ENCODE results near the gene CLSTN2.

The CLSTN2 gene

GRCh38 chr3:140470211-140470610, 535.2 kb downstream of the CLSTN2 start:
- CTCF ChIA-PET: no interaction called here
- POLR2A ChIA-PET: no interaction called here
- DNase-seq (ENCODE audit: extremely low spot score): no peak
- no peak for TF ChIP-seq ELF4 (IDR thresholded peaks at IDR 0.05)
- no peak for TF ChIP-seq CTBP1 (IDR thresholded peaks at IDR 0.05; ENCODE audit: borderline replicate concordance)
- TF ChIP-seq NFRKB (IDR thresholded peaks at IDR 0.05): no peak
- TF ChIP-seq FOXK2 (IDR thresholded peaks at IDR 0.05): no peak

- ChIA-PET CTCF (no interaction called here), POLR2A (no interaction called here)
- TF ChIP-seq NFRKB (IDR thresholded peaks at IDR 0.05) (no peak), ELF4 (IDR thresholded peaks at IDR 0.05) (no peak), L3MBTL2 (conservative IDR thresholded peaks at IDR 0.05) (no peak), SUZ12 (IDR thresholded peaks at IDR 0.05) (no peak), CTBP1 (IDR thresholded peaks at IDR 0.05; ENCODE audit: borderline replicate concordance) (no peak), FOXA1 (IDR thresholded peaks at IDR 0.05) (no peak), SP1 (IDR thresholded peaks at IDR 0.05) (no peak), LEF1 (IDR thresholded peaks at IDR 0.05; ENCODE audit: borderline replicate concordance) (no peak)
- no peak for DNase-seq (ENCODE audit: extremely low spot score)
These were observed 536.0 kb downstream of the CLSTN2 start for GRCh38 chr3:140470962-140471361.

GRCh38 chr3:140472306-140473020, 537.5 kb downstream of the CLSTN2 start:
- ChIA-PET POLR2A (no interaction called here), CTCF (no interaction called here)
- TF ChIP-seq LEF1 (IDR thresholded peaks at IDR 0.05; ENCODE audit: borderline replicate concordance): no peak
- no peak for DNase-seq (ENCODE audit: extremely low spot score)

GRCh38 chr3:140487566-140487965, 552.6 kb downstream of the CLSTN2 start:
- ChIA-PET POLR2A (no interaction called here), CTCF (no interaction called here)
- TF ChIP-seq ZNF384 (IDR thresholded peaks at IDR 0.05) (no peak), L3MBTL2 (conservative IDR thresholded peaks at IDR 0.05) (no peak), ELF4 (IDR thresholded peaks at IDR 0.05) (no peak)
- no peak for DNase-seq (ENCODE audit: extremely low spot score)

GRCh38 chr3:140493271-140493670, 558.3 kb downstream of the CLSTN2 start:
- TF ChIP-seq ARNT (IDR thresholded peaks at IDR 0.05) (no peak), HDGF (IDR thresholded peaks at IDR 0.05; ENCODE audit: borderline replicate concordance) (no peak), PKNOX1 (IDR thresholded peaks at IDR 0.05) (no peak), NFRKB (IDR thresholded peaks at IDR 0.05) (no peak), FOXM1 (IDR thresholded peaks at IDR 0.05; ENCODE audit: borderline replicate concordance) (no peak), ELF4 (IDR thresholded peaks at IDR 0.05) (no peak), LEF1 (IDR thresholded peaks at IDR 0.05; ENCODE audit: borderline replicate concordance) (no peak), SP1 (IDR thresholded peaks at IDR 0.05) (no peak), TARDBP (IDR thresholded peaks at IDR 0.05) (no peak), SUZ12 (IDR thresholded peaks at IDR 0.05) (no peak), CTBP1 (IDR thresholded peaks at IDR 0.05; ENCODE audit: borderline replicate concordance) (no peak), FOXA1 (IDR thresholded peaks at IDR 0.05) (no peak), L3MBTL2 (conservative IDR thresholded peaks at IDR 0.05) (no peak), ZNF384 (IDR thresholded peaks at IDR 0.05) (no peak), BHLHE40 (IDR thresholded peaks at IDR 0.05; ENCODE audit: borderline replicate concordance) (no peak), FOXK2 (IDR thresholded peaks at IDR 0.05) (no peak)
- POLR2A ChIA-PET: no interaction called here
- DNase-seq (ENCODE audit: extremely low spot score): no peak
- CTCF ChIA-PET: no interaction called here

- TF ChIP-seq LEF1 (IDR thresholded peaks at IDR 0.05; ENCODE audit: borderline replicate concordance) (no peak), NFRKB (IDR thresholded peaks at IDR 0.05) (no peak), CTBP1 (IDR thresholded peaks at IDR 0.05; ENCODE audit: borderline replicate concordance) (no peak)
- POLR2A ChIA-PET: no interaction called here
- no peak for DNase-seq (ENCODE audit: extremely low spot score)
- CTCF ChIA-PET: no interaction called here
These were observed 560.0 kb downstream of the CLSTN2 start for GRCh38 chr3:140494970-140495369.

- TF ChIP-seq PKNOX1 (IDR thresholded peaks at IDR 0.05) (no peak), TARDBP (IDR thresholded peaks at IDR 0.05) (no peak), FOXA1 (IDR thresholded peaks at IDR 0.05) (no peak), CTBP1 (IDR thresholded peaks at IDR 0.05; ENCODE audit: borderline replicate concordance) (no peak), ELF4 (IDR thresholded peaks at IDR 0.05) (no peak), ZNF384 (IDR thresholded peaks at IDR 0.05) (no peak), LEF1 (IDR thresholded peaks at IDR 0.05; ENCODE audit: borderline replicate concordance) (no peak), SP1 (IDR thresholded peaks at IDR 0.05) (no peak), FOXM1 (IDR thresholded peaks at IDR 0.05; ENCODE audit: borderline replicate concordance) (no peak), SUZ12 (IDR thresholded peaks at IDR 0.05) (no peak), FOXK2 (IDR thresholded peaks at IDR 0.05) (no peak), HDGF (IDR thresholded peaks at IDR 0.05; ENCODE audit: borderline replicate concordance) (no peak), L3MBTL2 (conservative IDR thresholded peaks at IDR 0.05) (no peak), NFRKB (IDR thresholded peaks at IDR 0.05) (no peak), ARNT (IDR thresholded peaks at IDR 0.05) (no peak), BHLHE40 (IDR thresholded peaks at IDR 0.05; ENCODE audit: borderline replicate concordance) (no peak)
- ChIA-PET POLR2A (no interaction called here), CTCF (no interaction called here)
- no peak for DNase-seq (ENCODE audit: extremely low spot score)
These were observed 562.3 kb downstream of the CLSTN2 start for GRCh38 chr3:140497331-140497730.

All from HEK293T (cell line).